NAMALWA (cell line): ENCODE measurements around the gene PDLIM1.

Source experiments
- DNase-seq: peaks from one replicate; pipeline ENCODE4 v3.0.0-alpha.2; 2015; ENCODE audit warnings: low spot score

PDLIM1 gene

DNA sequence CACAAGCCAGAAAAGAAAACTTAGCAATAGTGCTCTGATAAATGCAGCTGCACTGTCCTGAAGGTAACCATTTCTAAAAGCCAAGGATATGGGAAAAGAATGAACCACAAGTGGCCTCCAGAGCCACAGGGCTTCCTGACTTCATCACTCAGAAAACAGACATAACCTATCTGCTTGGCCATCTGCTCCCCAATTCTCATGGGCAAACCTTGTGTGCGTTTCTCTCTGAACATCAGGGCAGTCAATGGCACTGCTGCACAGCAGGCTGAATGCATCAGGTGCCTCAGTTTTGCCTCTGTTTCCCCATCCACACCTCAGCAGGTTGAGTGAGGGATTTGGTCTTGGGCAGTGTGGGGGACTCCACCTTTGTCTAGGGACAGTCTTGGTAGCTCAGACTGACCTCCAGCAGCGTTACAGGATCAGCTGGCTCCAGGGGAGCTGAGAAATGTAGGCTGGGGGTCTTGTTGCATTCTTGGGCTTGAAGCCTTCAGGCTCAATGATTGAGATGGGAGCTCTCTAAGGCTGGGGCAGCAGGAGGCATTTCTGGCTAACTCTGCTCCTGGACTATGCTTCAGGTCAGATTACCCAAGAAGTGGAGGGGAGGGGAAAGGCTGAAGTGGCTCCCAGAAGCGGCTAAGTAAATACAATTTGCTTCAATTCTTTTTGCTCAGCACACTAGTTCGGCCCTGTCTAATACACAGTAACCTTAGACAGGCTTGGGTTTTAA, 23.6 kb upstream of the PDLIM1 start:
- DNase-seq: no peak

DNA sequence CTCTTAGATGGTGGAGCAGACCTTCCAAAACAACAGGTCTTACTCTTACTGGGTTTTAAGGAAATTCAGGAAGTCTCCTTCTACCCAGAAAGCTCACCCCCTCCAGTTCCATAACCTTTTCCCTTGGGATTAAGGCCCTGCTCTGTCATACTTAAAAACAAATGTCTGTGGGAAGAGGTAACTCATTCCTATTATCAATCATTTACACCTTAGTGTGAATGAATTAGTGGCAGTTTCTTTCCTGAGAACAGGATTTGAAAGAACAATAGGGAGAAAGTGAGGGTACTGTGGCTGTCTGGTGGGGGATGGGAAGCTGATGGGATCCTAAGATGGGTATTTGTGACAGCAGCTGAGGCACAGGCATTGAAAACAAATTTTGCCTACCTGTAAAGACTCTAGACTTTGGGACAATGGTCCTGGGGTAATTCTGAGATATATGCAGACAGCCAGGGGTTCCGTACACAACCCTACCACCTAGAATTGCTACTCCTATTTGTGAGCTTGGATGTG, 22.2 kb upstream of the PDLIM1 start:
- DNase-seq: no peak

- no peak for DNase-seq
Observed at GRCh38 chr10:95312257-95312656, 21.5 kb upstream of the PDLIM1 start.

- DNase-seq: no peak
Observed at GRCh38 chr10:95309958-95310357, 19.2 kb upstream of the PDLIM1 start.

GRCh38 chr10:95308389-95309302, 17.8 kb upstream of the PDLIM1 start:
- DNase-seq: no peak

DNA sequence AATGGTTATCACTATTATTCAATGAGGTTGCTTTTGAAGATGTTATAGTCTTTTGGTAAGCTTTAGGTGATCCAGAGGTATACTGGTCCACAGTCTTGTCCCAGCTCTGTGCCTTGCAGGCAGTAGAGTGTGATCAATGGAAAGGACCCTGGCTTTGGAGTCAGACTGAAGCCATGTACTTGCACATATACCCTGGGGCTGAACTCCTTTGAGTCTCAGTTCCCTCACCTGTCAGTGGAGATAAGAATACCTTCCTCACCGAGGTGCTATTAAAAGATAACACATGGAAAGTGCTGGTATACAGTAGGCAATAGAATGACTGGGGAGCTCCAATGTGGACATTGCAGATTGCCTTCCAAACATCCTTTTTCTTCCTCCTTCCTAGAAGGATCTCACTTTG, 16.0 kb upstream of the PDLIM1 start:
- no peak for DNase-seq

DNA sequence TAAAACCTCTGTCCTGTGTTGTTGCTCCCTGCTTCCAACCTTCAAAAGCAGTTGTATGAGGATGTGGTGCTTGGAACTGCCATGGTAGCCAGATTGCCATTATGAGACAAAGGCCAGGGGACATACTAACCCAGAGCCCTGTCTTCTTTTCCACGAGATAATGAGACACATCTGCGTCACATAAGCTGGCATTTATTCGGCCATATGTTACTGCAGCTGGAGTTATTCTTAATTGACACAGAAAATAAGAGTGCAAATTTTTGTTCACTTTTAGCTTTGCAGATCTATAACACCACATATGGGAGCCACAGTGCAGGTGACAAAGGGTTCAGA, 15.5 kb upstream of the PDLIM1 start:
- no peak for DNase-seq

- no peak for DNase-seq
Observed at GRCh38 chr10:95305606-95306317, 15.0 kb upstream of the PDLIM1 start.

GRCh38 chr10:95304976-95305375, 14.2 kb upstream of the PDLIM1 start:
- no peak for DNase-seq

- DNase-seq: no peak
Observed at GRCh38 chr10:95304463-95304862, 13.7 kb upstream of the PDLIM1 start.

GRCh38 chr10:95303950-95304349, 13.1 kb upstream of the PDLIM1 start:
- DNase-seq: no peak

DNA sequence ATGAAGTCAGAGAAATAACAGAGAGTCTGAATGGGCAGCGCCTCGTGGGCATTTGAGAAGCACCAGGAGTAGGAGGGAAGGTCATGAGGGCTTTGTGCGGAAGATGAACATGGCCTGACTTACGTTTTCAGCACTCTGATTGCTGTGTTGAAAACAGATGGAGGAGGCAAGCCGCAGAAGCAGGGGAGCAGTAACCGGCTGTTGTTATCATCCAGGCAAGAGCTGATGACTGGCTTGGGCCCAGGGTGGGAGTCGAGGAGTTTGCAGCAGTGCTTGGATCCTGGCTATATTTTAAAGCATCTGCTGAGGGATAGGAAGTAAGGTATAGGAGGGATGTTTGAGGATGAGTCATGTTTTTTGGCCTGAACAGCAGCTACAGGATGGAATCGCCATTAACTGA, 12.7 kb upstream of the PDLIM1 start:
- DNase-seq: no peak

DNA sequence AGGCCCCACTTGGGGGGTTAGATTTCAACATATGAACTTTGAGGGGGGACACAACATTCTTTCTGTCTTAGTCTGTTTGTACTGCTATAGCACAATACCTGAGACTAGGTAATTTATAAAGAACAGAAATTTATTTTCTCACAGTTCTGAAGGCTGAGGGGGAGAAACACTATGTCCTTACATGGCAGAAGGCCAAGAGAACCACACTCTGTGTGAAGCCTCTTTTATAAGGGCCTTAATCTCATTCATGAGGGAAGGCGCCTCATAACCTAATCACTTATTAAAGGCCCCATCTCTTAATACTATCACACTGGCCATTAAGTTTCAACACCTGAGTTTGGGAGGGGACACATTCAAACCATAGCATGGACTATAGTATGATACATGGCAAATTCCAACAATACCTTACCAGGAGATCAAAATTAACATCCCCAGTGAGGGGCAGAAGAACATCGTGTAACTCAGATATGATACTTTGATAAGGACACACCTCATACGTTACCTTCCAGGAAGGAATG, 9.3 kb upstream of the PDLIM1 start:
- no peak for DNase-seq

DNA sequence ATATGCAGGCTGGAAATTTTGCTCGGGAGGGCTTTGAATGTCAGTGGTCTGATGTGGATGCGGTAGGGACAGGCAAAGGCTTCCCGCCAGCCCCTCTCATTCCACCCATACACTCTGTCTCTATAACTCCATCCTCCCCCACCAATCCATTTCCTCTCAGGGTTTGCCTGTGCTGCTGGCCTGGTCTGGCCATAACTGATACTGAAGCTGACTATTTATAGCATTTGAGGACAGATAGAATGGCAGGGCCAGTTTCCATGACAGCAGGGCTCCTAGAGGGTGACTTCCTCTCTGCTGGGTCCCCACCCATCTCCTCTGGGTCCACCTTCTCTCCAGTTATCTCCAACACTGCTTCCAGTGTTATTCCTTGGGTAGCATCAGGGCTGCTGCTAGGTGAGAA, 6.6 kb upstream of the PDLIM1 start:
- no peak for DNase-seq

DNA sequence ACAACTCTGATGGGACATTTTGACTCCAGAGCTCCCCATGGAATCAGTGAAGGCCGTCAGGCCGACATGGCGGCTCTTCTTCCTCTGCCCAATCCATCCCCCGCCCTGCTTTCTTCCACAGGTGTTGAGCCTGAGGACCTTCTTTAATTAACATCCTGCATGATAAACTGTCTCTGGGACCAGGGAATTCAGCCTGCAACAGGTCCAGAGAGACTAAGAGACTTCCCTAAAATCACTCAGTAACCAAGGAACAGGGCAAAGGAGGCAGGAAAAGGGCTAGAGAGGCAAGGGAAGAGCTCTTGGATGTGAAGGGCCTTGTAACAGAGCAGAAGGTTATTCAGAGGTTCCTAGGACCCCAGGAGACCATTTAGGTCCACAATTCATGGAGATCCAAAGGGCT, 6.0 kb upstream of the PDLIM1 start:
- DNase-seq: no peak

GRCh38 chr10:95295031-95295755, 4.4 kb upstream of the PDLIM1 start:
- peak; percentile 95 for DNase-seq

GRCh38 chr10:95293631-95294030, 2.8 kb upstream of the PDLIM1 start:
- no peak for DNase-seq

DNA sequence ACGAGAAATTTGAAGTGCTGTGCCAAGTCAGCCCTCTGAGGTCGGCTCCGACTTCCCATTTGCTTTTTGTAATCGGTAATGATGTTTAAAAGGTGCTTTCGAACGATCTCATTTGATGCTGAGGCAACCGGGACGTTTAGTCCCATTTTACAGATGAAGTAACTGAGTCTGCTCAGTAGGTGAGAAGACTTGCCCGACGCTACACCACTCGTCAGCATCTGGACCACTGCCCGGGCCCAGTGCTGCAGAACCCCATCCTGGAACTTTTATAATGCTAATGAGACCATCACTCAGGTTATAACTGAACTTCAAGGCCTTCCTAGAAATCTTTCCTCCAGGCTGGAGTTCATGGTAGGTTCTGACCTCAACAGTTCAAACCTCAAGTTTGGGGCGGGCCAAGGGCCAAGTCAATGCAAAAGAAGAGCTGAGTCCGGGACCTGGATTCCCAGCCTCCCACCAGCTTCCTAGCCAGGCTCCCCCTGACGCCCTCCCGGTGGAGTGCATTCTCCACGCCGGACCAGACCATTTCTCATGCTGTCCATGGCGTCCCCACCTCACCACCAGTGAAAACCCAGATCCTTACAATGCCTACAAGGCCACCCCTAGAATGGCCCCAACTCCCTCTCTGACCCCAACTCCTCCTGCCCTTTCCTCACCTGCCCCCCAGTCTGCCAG, 699 bp upstream of the PDLIM1 start:
- no peak for DNase-seq

GRCh38 chr10:95289921-95290421, 832 bp downstream of the PDLIM1 start:
- no peak for DNase-seq

GRCh38 chr10:95289003-95289920, 1.5 kb downstream of the PDLIM1 start:
- peak; percentile 13 for DNase-seq
